Gastroesophageal sphincter (tissue), 3 donors: ENCODE data around the gene SAMD8.

ENCODE experiments used
- CTCF ChIP-seq, 4 experiments: fragments of 200-600 bp in 2 of 4; fragments of 450-650 bp in 2 of 4; sonication (generic) in 1 of 4; IDR thresholded peaks; one replicate each; pipeline ENCODE4 v1.5.1; 2017 to 2019; ENCODE audit warnings: antibody characterized with exemption in 4 of 4, mild to moderate bottlenecking in 2 of 4, moderate library complexity in 2 of 4
- EP300 ChIP-seq: sonication (generic); formaldehyde crosslinking; IDR thresholded peaks from one replicate; pipeline ENCODE4 v1.6.1; 2017; ENCODE audit warnings: antibody characterized with exemption, mild to moderate bottlenecking
- POLR2A ChIP-seq, 2 donors: fragments of 450-650 bp; IDR thresholded peaks; one replicate each; pipeline ENCODE4 v1.6.1; 2017; ENCODE audit warnings: antibody characterized with exemption in 2 of 2, mild to moderate bottlenecking in 2 of 2, moderate library complexity in 1 of 2
- POLR2AphosphoS5 ChIP-seq: sonication (generic); formaldehyde crosslinking; IDR thresholded peaks from one replicate; pipeline ENCODE4 v1.6.1; 2017; ENCODE audit warnings: antibody characterized with exemption

- TF ChIP-seq POLR2A (IDR thresholded peaks at IDR 0.05): no peak
- TF ChIP-seq CTCF (IDR thresholded peaks at IDR 0.05): no peak
- TF ChIP-seq POLR2AphosphoS5: no peak
- TF ChIP-seq EP300: no peak
Measured at GRCh38 chr10:75065076-75065475, 46.4 kb upstream of the SAMD8 start.
